NCI-H1105 treated with DMSO at 0.1 percent for 48 hours (cell line): ENCODE measurements around the gene SYCE3.

Experiments
- DNase-seq: peaks from one replicate; lab custom pipeline; 2025; lab: John Stamatoyannopoulos, UW

SYCE3 gene

GRCh38 chr22:50576070-50576469 is 13.4 kb upstream of the SYCE3 start:
- DNase-seq, result no peak

- no peak for DNase-seq
These were observed 12.8 kb upstream of the SYCE3 start for GRCh38 chr22:50575426-50575941.

GRCh38 chr22:50574383-50574755 is 11.7 kb upstream of the SYCE3 start:
- DNase-seq, result no peak

GRCh38 chr22:50573491-50574382 is 11.0 kb upstream of the SYCE3 start:
- DNase-seq, result no peak

GRCh38 chr22:50572965-50573364 is 10.2 kb upstream of the SYCE3 start:
- DNase-seq, result no peak

- DNase-seq, result no peak
These were observed 8.8 kb upstream of the SYCE3 start for GRCh38 chr22:50571264-50572175.

GRCh38 chr22:50570861-50571260 is 8.1 kb upstream of the SYCE3 start:
- DNase-seq, result no peak

GRCh38 chr22:50569896-50570535 is 7.3 kb upstream of the SYCE3 start:
- no peak for DNase-seq

GRCh38 chr22:50569041-50569459 is 6.3 kb upstream of the SYCE3 start:
- DNase-seq, result no peak

GRCh38 chr22:50568626-50569025 is 5.9 kb upstream of the SYCE3 start:
- DNase-seq, result no peak

GRCh38 chr22:50567721-50568252 is 5.1 kb upstream of the SYCE3 start:
- DNase-seq, result no peak

GRCh38 chr22:50564289-50564688 is 1.6 kb upstream of the SYCE3 start:
- no peak for DNase-seq

- DNase-seq, result no peak
These were observed 868 bp upstream of the SYCE3 start for GRCh38 chr22:50563413-50564160.

- DNase-seq, result no peak
These were observed 1.0 kb downstream of the SYCE3 start for GRCh38 chr22:50561401-50562358.

- no peak for DNase-seq
These were observed 2.7 kb downstream of the SYCE3 start for GRCh38 chr22:50560034-50560433.

- DNase-seq, result no peak
These were observed 6.0 kb downstream of the SYCE3 start for GRCh38 chr22:50556703-50557102.

GRCh38 chr22:50553310-50553709 is 9.4 kb downstream of the SYCE3 start:
- no peak for DNase-seq

GRCh38 chr22:50551160-50551752 is 11.5 kb downstream of the SYCE3 start:
- no peak for DNase-seq

- DNase-seq, result no peak
These were observed 12.3 kb downstream of the SYCE3 start for GRCh38 chr22:50550395-50550794.
